ENCODE results near the gene ZFYVE1. TPM values are rescaled to one million over a fixed set of nuclear protein-coding genes. Genes with fewer than 3 reads are reported as not detected.

Gene ZFYVE1
- total and polyA plus RNA-seq, 5 donors = 5.6 to 13.8 (median 13.0) TPM

Other genes with a start within 250 kb of the ZFYVE1 start
- 10 to 100 TPM; 23.5 to 33.0 (median 26.4) TPM for gene DPF3, start 133.0 kb downstream of the ZFYVE1 start, total RNA-seq
- gene DPF3, start 133.0 kb downstream of the ZFYVE1 start, polyA plus RNA-seq = 16.5 TPM
- 1 to 10 TPM; 6.7 to 7.4 (median 7.0) TPM for gene DCAF4, start 100.6 kb downstream of the ZFYVE1 start, total RNA-seq
- 2.9 TPM for gene DCAF4, start 100.6 kb downstream of the ZFYVE1 start, polyA plus RNA-seq
- gene RBM25, start 31.4 kb upstream of the ZFYVE1 start, total RNA-seq = 10 to 100 TPM; 37.6 to 43.6 (median 39.6) TPM
- 25.8 TPM for gene RBM25, start 31.4 kb upstream of the ZFYVE1 start, polyA plus RNA-seq
- gene PSEN1, start 109.4 kb upstream of the ZFYVE1 start, total RNA-seq = 10 to 100 TPM; 27.1 to 32.0 (median 29.8) TPM
- 12.8 TPM for gene PSEN1, start 109.4 kb upstream of the ZFYVE1 start, polyA plus RNA-seq
- 10 to 100 TPM in 1 of 4 donors, 1 to 10 TPM in 3; 2.9 to 13.5 (median 7.3) TPM for gene PAPLN, start 210.4 kb upstream of the ZFYVE1 start, total RNA-seq
- gene PAPLN, start 210.4 kb upstream of the ZFYVE1 start, polyA plus RNA-seq = 6.0 TPM